Neuronal stem cell (in vitro differentiated cells): ENCODE results near the gene NXPE4.
"Not testable (repeated sequence)": the region's sequence is repeated elsewhere in the genome, so short reads cannot be mapped to it uniquely, and the experiment has no call there.

Source experiments
- DNase-seq: peaks from one replicate; pipeline ENCODE4 v3.0.0-alpha.2; 2013; ENCODE audit warnings: low spot score
- H2AFZ ChIP-seq: one replicate; pipeline ENCODE4 v1.6.1; 2013; ENCODE audit warnings: mild to moderate bottlenecking, low read length, inconsistent platforms
- H2AK5ac ChIP-seq: 2 replicates; pipeline ENCODE4 v1.6.1; 2013; ENCODE audit warnings: low read depth, mild to moderate bottlenecking, inconsistent platforms, low read length, moderate library complexity, mixed read lengths
- H2BK120ac ChIP-seq: 2 replicates; pipeline ENCODE4 v1.6.1; 2013; ENCODE audit warnings: low read depth, mild to moderate bottlenecking, inconsistent platforms, low read length, moderate library complexity, mixed read lengths
- H2BK12ac ChIP-seq: one replicate; pipeline ENCODE4 v1.6.1; 2013; ENCODE audit warnings: low read length, inconsistent platforms
- H2BK15ac ChIP-seq: 2 replicates; pipeline ENCODE4 v1.6.1; 2013; ENCODE audit warnings: mild to moderate bottlenecking, low read length, inconsistent platforms, mixed read lengths
- H2BK5ac ChIP-seq: one replicate; pipeline ENCODE4 v1.6.1; 2013; ENCODE audit warnings: inconsistent platforms, mild to moderate bottlenecking, low read length, moderate library complexity
- H3K14ac ChIP-seq: one replicate; pipeline ENCODE4 v1.6.1; 2013; ENCODE audit warnings: low read length, inconsistent platforms
- H3K18ac ChIP-seq: 2 replicates; pipeline ENCODE4 v1.6.1; 2013; ENCODE audit warnings: low read length, inconsistent platforms
- H3K23ac ChIP-seq: 2 replicates; pipeline ENCODE4 v1.6.1; 2013; ENCODE audit warnings: low read depth, mild to moderate bottlenecking, mixed read lengths, low read length, inconsistent platforms; ENCODE audit not compliant: poor library complexity
- H3K27ac ChIP-seq: replicated peaks from 3 replicates; pipeline ENCODE4 v1.5.1; 2013; ENCODE audit warnings: low read length, inconsistent platforms
- H3K27me3 ChIP-seq, 3 experiments: 2 replicates each; pipeline ENCODE4 v1.6.1; 2013; ENCODE audit warnings: low read length in 3 of 3, mild to moderate bottlenecking in 2 of 3, inconsistent platforms in 1 of 3, low read depth in 1 of 3, mixed read lengths in 1 of 3, moderate library complexity in 1 of 3; ENCODE audit not compliant: control insufficient read depth in 3 of 3, insufficient read depth in 3 of 3
- H3K36me3 ChIP-seq, 2 donors: replicated peaks in 1 of 2; 2 replicates each; pipeline ENCODE4 v1.6.1; 2013; ENCODE audit warnings: low read length in 2 of 2; ENCODE audit not compliant: control insufficient read depth in 2 of 2, insufficient read depth in 2 of 2
- H3K4ac ChIP-seq: 2 replicates; pipeline ENCODE4 v1.6.1; 2013; ENCODE audit warnings: inconsistent platforms, mild to moderate bottlenecking, low read length, moderate library complexity
- H3K4me1 ChIP-seq, 2 donors: 1 replicate in 1 of 2; 2 replicates in 1 of 2; pipeline ENCODE4 v1.6.1; 2013; ENCODE audit warnings: low read length in 2 of 2, low read depth in 1 of 2; ENCODE audit not compliant: control insufficient read depth in 2 of 2, insufficient read depth in 1 of 2
- H3K4me2 ChIP-seq: one replicate; pipeline ENCODE4 v1.6.1; 2013; ENCODE audit warnings: mild to moderate bottlenecking, low read length, inconsistent platforms; ENCODE audit not compliant: insufficient read depth, poor library complexity, severe bottlenecking
- H3K4me3 ChIP-seq, 2 donors: 2 replicates each; pipeline ENCODE4 v1.5.1; 2013; ENCODE audit warnings: low read length in 2 of 2, mild to moderate bottlenecking in 2 of 2, inconsistent platforms in 1 of 2, moderate library complexity in 1 of 2
- H3K79me1 ChIP-seq: one replicate; pipeline ENCODE4 v1.6.1; 2013; ENCODE audit warnings: low read depth, mild to moderate bottlenecking, inconsistent platforms, low read length, moderate library complexity
- H3K9ac ChIP-seq: one replicate; pipeline ENCODE4 v1.6.1; 2013; ENCODE audit warnings: mild to moderate bottlenecking, low read depth, low read length, inconsistent platforms; ENCODE audit not compliant: poor library complexity
- H3K9me3 ChIP-seq, 2 donors: replicated peaks in 1 of 2; 2 replicates each; pipeline versions ENCODE3 to v1.6.1; 2013; ENCODE audit warnings: low read length in 2 of 2, mild to moderate bottlenecking in 2 of 2, inconsistent platforms in 1 of 2, low read depth in 1 of 2, mixed read lengths in 1 of 2, moderate library complexity in 1 of 2; ENCODE audit not compliant: control insufficient read depth in 2 of 2, insufficient read depth in 1 of 2
- H4K8ac ChIP-seq: one replicate; pipeline ENCODE4 v1.6.1; 2013; ENCODE audit warnings: low read depth, mild to moderate bottlenecking, inconsistent platforms, low read length, moderate library complexity
- H4K91ac ChIP-seq: one replicate; pipeline ENCODE4 v1.6.1; 2013; ENCODE audit warnings: low read length, low read depth, mild to moderate bottlenecking, inconsistent platforms; ENCODE audit not compliant: poor library complexity
- WGBS, 2 donors: extraction: QIAGEN DNeasy Blood & Tissue Kit; methylation state at CpG; one replicate each; pipeline ENCODE4 v1.1.7; 2013; ENCODE audit warnings: missing lambda C conversion rate in 2 of 2, mixed read lengths in 1 of 2; ENCODE audit not compliant: insufficient read length in 2 of 2, insufficient replicate concordance in 1 of 2; ENCODE audit errors: extremely low coverage in 2 of 2; 5-methylcytosine and 5-hydroxymethylcytosine counted together

NXPE4 gene

GRCh38 chr11:114616516-114616915, 20.9 kb upstream of the NXPE4 start:
- H2AK5ac ChIP-seq = no peak overlapping the region
- no peak overlapping the region for H2BK12ac ChIP-seq
- H3K4me1 ChIP-seq = no peaks in the 10 kb centered on the region
- DNase-seq = no peak
- no peak overlapping the region for H2AFZ ChIP-seq
- no peaks in the 10 kb centered on the region for H3K79me1 ChIP-seq
- H2BK120ac ChIP-seq = no peak overlapping the region
- H3K27ac ChIP-seq = no peak overlapping the region
- no peak overlapping the region for H3K23ac ChIP-seq
- no peak overlapping the region for H3K4me3 ChIP-seq
- WGBS, 2 donors = no CpG with 5 or more reads among the region's 8 CpGs
- H3K9ac ChIP-seq = no peak overlapping the region
- no peak overlapping the region for H4K8ac ChIP-seq
- no peaks in the 10 kb centered on the region for H3K27me3 ChIP-seq
- H4K91ac ChIP-seq = no peak overlapping the region
- no peaks in the 10 kb centered on the region for H3K36me3 ChIP-seq
- no peak overlapping the region for H2BK15ac ChIP-seq
- peaks cover 22 to 43% of the 10 kb centered on the region in 2 donors for H3K9me3 ChIP-seq
- no peak overlapping the region for H2BK5ac ChIP-seq
- H3K4me2 ChIP-seq = no peak overlapping the region
- no peak overlapping the region for H3K4ac ChIP-seq
- H3K18ac ChIP-seq = no peak overlapping the region
- H3K14ac ChIP-seq = no peak overlapping the region

- Histone ChIP-seq H3K27ac (no peak overlapping the region), H3K9me3 (peaks cover 22 to 37% of the 10 kb centered on the region in 2 donors), H3K9ac (no peak overlapping the region), H3K27me3 (no peaks in the 10 kb centered on the region), H3K79me1 (no peaks in the 10 kb centered on the region), H3K4me1 (no peaks in the 10 kb centered on the region), H4K8ac (no peak overlapping the region), H2BK120ac (no peak overlapping the region), H2AFZ (no peak overlapping the region), H2BK15ac (no peak overlapping the region), H4K91ac (no peak overlapping the region), H3K18ac (no peak overlapping the region), H2BK5ac (no peak overlapping the region), H2BK12ac (no peak overlapping the region), H2AK5ac (no peak overlapping the region), H3K4ac (no peak overlapping the region), H3K14ac (no peak overlapping the region), H3K23ac (no peak overlapping the region), H3K4me2 (no peak overlapping the region), H3K36me3 (no peaks in the 10 kb centered on the region), H3K4me3 (no peak overlapping the region)
- WGBS, 2 donors = no CpG with 5 or more reads among the region's 17 CpGs
- DNase-seq = no peak
Observed at GRCh38 chr11:114615448-114616361, 20.1 kb upstream of the NXPE4 start.

- H2AK5ac ChIP-seq = no peak overlapping the region
- no peak overlapping the region for H2BK120ac ChIP-seq
- H3K9ac ChIP-seq = no peak overlapping the region
- no peak overlapping the region for H2AFZ ChIP-seq
- H3K27ac ChIP-seq = no peak overlapping the region
- no peak overlapping the region for H3K4me2 ChIP-seq
- H3K27me3 ChIP-seq = no peaks in the 10 kb centered on the region
- no peaks in the 10 kb centered on the region for H3K36me3 ChIP-seq
- no peak overlapping the region for H2BK12ac ChIP-seq
- H3K4me3 ChIP-seq = no peak overlapping the region
- H3K79me1 ChIP-seq = no peaks in the 10 kb centered on the region
- DNase-seq = no peak
- no peak overlapping the region for H3K4ac ChIP-seq
- H3K9me3 ChIP-seq = peaks cover 23 to 39% of the 10 kb centered on the region in 2 donors
- no peak overlapping the region for H4K8ac ChIP-seq
- no peak overlapping the region for H2BK5ac ChIP-seq
- no peak overlapping the region for H2BK15ac ChIP-seq
- no peak overlapping the region for H3K14ac ChIP-seq
- H3K23ac ChIP-seq = no peak overlapping the region
- WGBS, 2 donors = no CpG with 5 or more reads among the region's 11 CpGs
- no peak overlapping the region for H4K91ac ChIP-seq
- H3K4me1 ChIP-seq = no peaks in the 10 kb centered on the region
- H3K18ac ChIP-seq = no peak overlapping the region
Observed at GRCh38 chr11:114614127-114614720, 18.6 kb upstream of the NXPE4 start.

DNA sequence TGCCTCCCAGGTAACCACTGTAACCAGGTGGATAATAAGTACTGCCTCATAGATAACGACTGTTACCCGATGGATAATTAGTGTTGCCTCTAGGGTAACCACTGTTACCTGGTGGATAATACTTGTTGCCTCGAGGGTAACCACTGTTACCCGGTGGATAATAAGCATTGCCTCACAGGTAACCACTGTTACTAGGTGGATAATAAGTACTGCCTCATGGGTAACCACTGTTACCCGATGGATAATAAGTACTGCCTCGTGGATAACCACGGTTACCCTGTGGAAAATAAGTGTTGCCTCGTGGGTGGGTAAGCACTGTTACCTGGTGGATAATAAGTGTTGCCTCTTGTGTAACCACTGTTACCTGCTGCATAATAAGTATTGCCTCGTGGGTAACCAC, 17.5 kb upstream of the NXPE4 start:
- H3K23ac ChIP-seq, H2AFZ ChIP-seq, H3K4me3 ChIP-seq, H3K9ac ChIP-seq, H2BK12ac ChIP-seq, H3K4me1 ChIP-seq, H3K4me2 ChIP-seq, H3K36me3 ChIP-seq, H2BK120ac ChIP-seq, H3K79me1 ChIP-seq, H2BK5ac ChIP-seq, H3K27ac ChIP-seq, H3K4ac ChIP-seq, H4K8ac ChIP-seq, DNase-seq, H3K18ac ChIP-seq, H3K14ac ChIP-seq, H4K91ac ChIP-seq, H2BK15ac ChIP-seq, H3K27me3 ChIP-seq, H2AK5ac ChIP-seq: not testable (repeated sequence)
- H3K9me3 ChIP-seq = peaks cover 21 to 45% of the 10 kb centered on the region in 2 donors
- no CpG with 5 or more reads among the region's 9 CpGs for WGBS, 2 donors
